Liver (tissue), 9 donors: ENCODE results near the gene TRERF1. TPM values are rescaled to one million over a fixed set of nuclear protein-coding genes. Genes with fewer than 3 reads are reported as not detected.

Source experiments
- DNase-seq: peaks from one replicate; pipeline ENCODE4 v3.0.0-alpha.2; 2017; ENCODE audit warnings: low spot score
- H3K27ac ChIP-seq, 2 donors: one replicate each; pipeline ENCODE4 v1.7.0; 2013; ENCODE audit warnings: inconsistent platforms in 2 of 2, low read length in 2 of 2, control low read depth in 1 of 2, low read depth in 1 of 2, mild to moderate bottlenecking in 1 of 2
- H3K27me3 ChIP-seq, 4 donors: one replicate each; pipeline versions ENCODE4 v1.6.1 to v1.7.0; 2013; ENCODE audit warnings: low read length in 3 of 4, inconsistent platforms in 1 of 4, mild to moderate bottlenecking in 1 of 4, moderate library complexity in 1 of 4; ENCODE audit not compliant: control insufficient read depth in 4 of 4, insufficient read depth in 4 of 4
- H3K36me3 ChIP-seq, 4 donors: one replicate each; pipeline versions ENCODE4 v1.6.1 to v1.7.0; 2013; ENCODE audit warnings: low read length in 3 of 4, mild to moderate bottlenecking in 3 of 4, low read depth in 1 of 4, moderate library complexity in 1 of 4; ENCODE audit not compliant: control insufficient read depth in 4 of 4, insufficient read depth in 3 of 4
- H3K4me1 ChIP-seq, 4 donors: one replicate each; pipeline versions ENCODE4 v1.6.1 to v1.7.0; 2013; ENCODE audit warnings: low read length in 3 of 4, mild to moderate bottlenecking in 3 of 4, moderate library complexity in 1 of 4; ENCODE audit not compliant: control insufficient read depth in 4 of 4, insufficient read depth in 4 of 4
- H3K4me3 ChIP-seq, 3 donors: one replicate each; pipeline versions ENCODE4 v1.6.1 to v1.7.0; 2013; ENCODE audit warnings: low read length in 3 of 3, control low read depth in 1 of 3, low read depth in 1 of 3, mild to moderate bottlenecking in 1 of 3
- H3K9ac ChIP-seq, 2 donors: one replicate each; pipeline ENCODE4 v1.7.0; 2013; ENCODE audit warnings: low read length in 2 of 2, mild to moderate bottlenecking in 2 of 2, moderate library complexity in 2 of 2, control low read depth in 1 of 2, low read depth in 1 of 2
- H3K9me3 ChIP-seq, 4 donors: one replicate each; pipeline versions ENCODE4 v1.6.1 to v1.7.0; 2013; ENCODE audit warnings: low read length in 3 of 4; ENCODE audit not compliant: control insufficient read depth in 4 of 4
- FOXA1 ChIP-seq: IDR thresholded peaks from 2 replicates; pipeline ENCODE4 v1.6.1; 2016; ENCODE audit warnings: antibody characterized with exemption
- FOXA2 ChIP-seq: IDR thresholded peaks from 2 replicates; pipeline ENCODE4 v1.6.1; 2016; ENCODE audit warnings: antibody characterized with exemption
- GABPA ChIP-seq, 2 donors: IDR thresholded peaks in 1 of 2; conservative IDR thresholded peaks in 1 of 2; 2 replicates each; pipeline ENCODE4 v1.6.1; 2016; ENCODE audit warnings: antibody characterized with exemption in 2 of 2, mild to moderate bottlenecking in 1 of 2, moderate library complexity in 1 of 2
- HNF4A ChIP-seq, 2 donors: conservative IDR thresholded peaks; 2 replicates each; pipeline ENCODE4 v1.6.1; 2016; ENCODE audit warnings: antibody characterized with exemption in 2 of 2, mild to moderate bottlenecking in 2 of 2
- HNF4G ChIP-seq: IDR thresholded peaks from 2 replicates; pipeline ENCODE4 v1.6.1; 2016; ENCODE audit warnings: antibody characterized with exemption
- JUND ChIP-seq, 2 donors: IDR thresholded peaks; 2 replicates each; pipeline ENCODE4 v1.6.1; 2016; ENCODE audit warnings: antibody characterized with exemption in 2 of 2
- NR2F2 ChIP-seq: IDR thresholded peaks from 2 replicates; pipeline ENCODE4 v1.6.1; 2016; ENCODE audit warnings: antibody characterized with exemption
- RAD21 ChIP-seq, 2 donors: IDR thresholded peaks; 2 replicates each; pipeline ENCODE4 v1.6.1; 2016; ENCODE audit warnings: antibody characterized with exemption in 2 of 2, mild to moderate bottlenecking in 2 of 2
- RXRA ChIP-seq, 2 donors: IDR thresholded peaks; 2 replicates each; pipeline ENCODE4 v1.6.1; 2017 to 2018; ENCODE audit warnings: antibody characterized with exemption in 2 of 2, mild to moderate bottlenecking in 1 of 2
- SP1 ChIP-seq: IDR thresholded peaks from 2 replicates; pipeline ENCODE4 v1.6.1; 2018; ENCODE audit warnings: antibody characterized with exemption, mild to moderate bottlenecking
- YY1 ChIP-seq: IDR thresholded peaks from 2 replicates; pipeline ENCODE4 v1.6.1; 2016; ENCODE audit warnings: antibody characterized with exemption, mild to moderate bottlenecking
- WGBS: extraction: QIAGEN DNeasy Blood & Tissue Kit; methylation state at CpG from one replicate; pipeline ENCODE4 v1.1.7; 2013; 5-methylcytosine and 5-hydroxymethylcytosine counted together
- polyA plus RNA-seq, 2 donors: library from polyadenylated mRNA; stranded (reverse) in 1 of 2; unstranded in 1 of 2; fragments of 200-250 nt in 1 of 2; fragments of >200 nt in 1 of 2; fragmentation: Nextera tagmentation in 1 of 2; extraction: Ambion mirVana in 1 of 2; gene quantifications; one replicate each; pipeline versions ENCODE4 v1.2.1 to v1.2.3, GENCODE V29; 2013 to 2015
- total RNA-seq, 2 donors: library from RNA; depleted of rRNA; stranded (reverse); fragments of >200 nt; gene quantifications; one replicate each; pipeline ENCODE4 v1.2.3, GENCODE V29; 2014
- TF ChIP-seq, protein P1 (sequence below): IDR thresholded peaks from 2 replicates; pipeline ENCODE4 v1.6.1; 2016; ENCODE audit warnings: antibody characterized with exemption
- TF ChIP-seq, protein P2 (sequence below): IDR thresholded peaks from 2 replicates; pipeline ENCODE4 v1.6.1; 2016; ENCODE audit warnings: antibody characterized with exemption
- TF ChIP-seq, protein P3 (sequence below): fragments of 150-350 bp; IDR thresholded peaks from 2 replicates; pipeline ENCODE4 v1.5.1; 2017; ENCODE audit warnings: improper control_type of control experiment, low read depth, low read length; ENCODE audit not compliant: missing input control
- donor health status: healthy.
- donor health status: healthy.
- donor health status: healthy.
- donor health status: healthy.
- donor health status: healthy.

Gene TRERF1
- total and polyA plus RNA-seq, 4 donors: 0.33 to 1.3 (median 0.68) TPM

DNA sequence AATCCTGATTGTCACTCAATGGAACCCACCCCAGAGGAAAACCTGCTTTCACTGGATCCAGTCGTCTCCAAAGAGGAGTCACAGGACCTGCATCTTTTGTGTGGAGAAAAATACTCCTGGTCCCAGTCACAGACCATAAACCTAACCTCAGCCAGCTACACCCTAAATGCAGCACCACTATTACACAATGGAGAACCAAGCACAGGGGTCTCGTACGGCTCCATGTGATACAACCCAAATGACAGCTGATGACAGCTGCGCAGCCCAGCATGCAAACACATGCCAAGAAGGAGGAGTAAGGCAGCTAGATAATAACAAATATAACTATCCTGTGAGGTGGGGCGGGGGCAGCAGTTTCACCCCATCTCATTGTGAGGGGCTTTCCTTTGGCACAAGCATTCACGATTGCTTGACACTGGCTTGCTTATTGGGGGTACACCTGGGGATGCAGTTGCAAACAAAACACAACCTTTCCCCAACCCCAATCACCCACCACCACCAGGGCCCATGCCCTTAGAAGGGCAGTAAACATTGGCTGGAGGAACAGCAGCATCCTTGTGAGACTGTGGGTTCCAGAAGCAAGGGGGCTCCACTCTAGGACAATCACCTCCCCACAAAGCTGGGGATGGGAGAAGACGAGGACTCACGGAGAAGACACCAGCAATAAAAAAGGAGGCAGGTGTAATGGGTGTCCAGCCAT lies 51.5 kb downstream of the TRERF1 start:
- H3K27me3 ChIP-seq: no peaks in the 10 kb centered on the region
- WGBS: 89% methylated on average over 8 of the region's 8 CpGs
- TF ChIP-seq GABPA (IDR thresholded peaks at IDR 0.05 in 1 of 2, conservative IDR thresholded peaks at IDR 0.05 in 1 of 2) (no peak), RAD21 (IDR thresholded peaks at IDR 0.05) (no peak), SP1 (no peak)
- TF ChIP-seq, protein P1, sequence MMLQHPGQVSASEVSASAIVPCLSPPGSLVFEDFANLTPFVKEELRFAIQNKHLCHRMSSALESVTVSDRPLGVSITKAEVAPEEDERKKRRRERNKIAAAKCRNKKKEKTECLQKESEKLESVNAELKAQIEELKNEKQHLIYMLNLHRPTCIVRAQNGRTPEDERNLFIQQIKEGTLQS: no peak
- TF ChIP-seq, protein P2, sequence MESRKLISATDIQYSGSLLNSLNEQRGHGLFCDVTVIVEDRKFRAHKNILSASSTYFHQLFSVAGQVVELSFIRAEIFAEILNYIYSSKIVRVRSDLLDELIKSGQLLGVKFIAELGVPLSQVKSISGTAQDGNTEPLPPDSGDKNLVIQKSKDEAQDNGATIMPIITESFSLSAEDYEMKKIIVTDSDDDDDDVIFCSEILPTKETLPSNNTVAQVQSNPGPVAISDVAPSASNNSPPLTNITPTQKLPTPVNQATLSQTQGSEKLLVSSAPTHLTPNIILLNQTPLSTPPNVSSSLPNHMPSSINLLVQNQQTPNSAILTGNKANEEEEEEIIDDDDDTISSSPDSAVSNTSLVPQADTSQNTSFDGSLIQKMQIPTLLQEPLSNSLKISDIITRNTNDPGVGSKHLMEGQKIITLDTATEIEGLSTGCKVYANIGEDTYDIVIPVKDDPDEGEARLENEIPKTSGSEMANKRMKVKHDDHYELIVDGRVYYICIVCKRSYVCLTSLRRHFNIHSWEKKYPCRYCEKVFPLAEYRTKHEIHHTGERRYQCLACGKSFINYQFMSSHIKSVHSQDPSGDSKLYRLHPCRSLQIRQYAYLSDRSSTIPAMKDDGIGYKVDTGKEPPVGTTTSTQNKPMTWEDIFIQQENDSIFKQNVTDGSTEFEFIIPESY: no peak
- H3K9me3 ChIP-seq: no peaks in the 10 kb centered on the region
- no peak overlapping the region for H3K9ac ChIP-seq
- H3K36me3 ChIP-seq: no peaks in the 10 kb centered on the region
- no peak overlapping the region for H3K27ac ChIP-seq
- no peak for DNase-seq
- H3K4me1 ChIP-seq: no peaks in the 10 kb centered on the region
- no peak overlapping the region for H3K4me3 ChIP-seq

DNA sequence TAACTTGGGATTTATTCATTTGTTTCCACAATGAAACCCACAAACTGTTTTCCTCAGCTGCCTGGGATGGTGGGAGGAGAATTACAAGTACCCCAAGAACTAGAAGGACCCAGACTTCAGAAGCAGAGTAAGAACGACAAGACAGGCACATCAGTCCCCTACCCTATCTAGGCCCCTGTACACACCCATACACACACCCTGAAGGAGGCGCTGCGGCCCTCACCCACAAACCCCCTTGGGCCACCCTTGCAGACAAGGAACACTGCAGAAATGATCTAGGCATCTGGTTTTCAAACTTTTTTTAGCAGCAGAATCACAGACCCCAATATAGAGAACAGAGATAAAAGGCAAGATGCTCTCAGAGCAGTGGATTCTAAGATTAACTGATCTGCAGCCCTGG lies 55.0 kb downstream of the TRERF1 start:
- no peak for DNase-seq
- no peaks in the 10 kb centered on the region for H3K27me3 ChIP-seq
- TF ChIP-seq SP1 (no peak), YY1 (no peak), HNF4G (no peak)
- TF ChIP-seq, protein P3, sequence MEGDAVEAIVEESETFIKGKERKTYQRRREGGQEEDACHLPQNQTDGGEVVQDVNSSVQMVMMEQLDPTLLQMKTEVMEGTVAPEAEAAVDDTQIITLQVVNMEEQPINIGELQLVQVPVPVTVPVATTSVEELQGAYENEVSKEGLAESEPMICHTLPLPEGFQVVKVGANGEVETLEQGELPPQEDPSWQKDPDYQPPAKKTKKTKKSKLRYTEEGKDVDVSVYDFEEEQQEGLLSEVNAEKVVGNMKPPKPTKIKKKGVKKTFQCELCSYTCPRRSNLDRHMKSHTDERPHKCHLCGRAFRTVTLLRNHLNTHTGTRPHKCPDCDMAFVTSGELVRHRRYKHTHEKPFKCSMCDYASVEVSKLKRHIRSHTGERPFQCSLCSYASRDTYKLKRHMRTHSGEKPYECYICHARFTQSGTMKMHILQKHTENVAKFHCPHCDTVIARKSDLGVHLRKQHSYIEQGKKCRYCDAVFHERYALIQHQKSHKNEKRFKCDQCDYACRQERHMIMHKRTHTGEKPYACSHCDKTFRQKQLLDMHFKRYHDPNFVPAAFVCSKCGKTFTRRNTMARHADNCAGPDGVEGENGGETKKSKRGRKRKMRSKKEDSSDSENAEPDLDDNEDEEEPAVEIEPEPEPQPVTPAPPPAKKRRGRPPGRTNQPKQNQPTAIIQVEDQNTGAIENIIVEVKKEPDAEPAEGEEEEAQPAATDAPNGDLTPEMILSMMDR: no peak
- H3K4me3 ChIP-seq: no peak overlapping the region
- H3K9ac ChIP-seq: no peak overlapping the region
- 85% methylated on average over 3 of the region's 3 CpGs for WGBS
- no peaks in the 10 kb centered on the region for H3K9me3 ChIP-seq
- H3K27ac ChIP-seq: no peak overlapping the region
- no peaks in the 10 kb centered on the region for H3K36me3 ChIP-seq
- no peaks in the 10 kb centered on the region for H3K4me1 ChIP-seq

DNA sequence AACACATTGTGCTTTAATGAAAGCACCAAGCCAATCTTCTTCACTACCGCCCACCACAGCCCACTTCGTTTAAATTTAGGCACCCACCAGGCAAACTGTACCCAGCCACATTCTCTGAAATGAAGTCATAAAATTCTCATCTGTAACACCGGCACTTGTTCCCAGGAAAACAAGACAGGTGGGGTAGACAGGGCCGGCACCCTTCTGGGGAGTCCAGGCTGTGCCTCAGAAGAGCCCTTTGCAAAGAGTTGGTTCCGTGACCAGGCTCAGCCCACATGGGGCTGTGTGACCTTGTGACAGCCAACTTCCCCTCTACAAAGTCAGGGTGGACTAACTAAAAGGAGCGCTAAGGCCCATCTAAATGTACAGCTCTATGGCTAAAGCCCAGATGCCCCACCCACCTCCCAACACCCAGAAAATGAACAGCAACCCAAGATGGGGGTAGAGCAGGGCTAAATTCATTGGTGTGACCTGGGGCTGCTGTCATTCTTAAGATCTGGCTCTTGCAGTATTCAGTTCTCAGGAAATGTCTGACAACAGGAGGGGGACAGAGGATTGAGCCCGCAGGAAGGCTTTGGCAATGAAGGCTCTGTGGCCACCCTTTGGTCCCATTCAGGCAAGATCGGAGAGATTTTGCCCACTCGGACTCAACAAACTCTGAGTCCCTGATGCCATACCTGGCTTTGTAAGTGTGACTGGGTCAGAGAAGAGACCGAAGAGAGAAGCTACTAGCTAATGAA lies 56.7 kb downstream of the TRERF1 start:
- DNase-seq: no peak
- no peak overlapping the region for H3K27ac ChIP-seq
- no peak overlapping the region for H3K9ac ChIP-seq
- TF ChIP-seq RXRA (IDR thresholded peaks at IDR 0.05): no peak
- TF ChIP-seq, protein P3: no peak
- TF ChIP-seq GABPA (IDR thresholded peaks at IDR 0.05 in 1 of 2, conservative IDR thresholded peaks at IDR 0.05 in 1 of 2): no peak
- no peak for TF ChIP-seq RAD21 (IDR thresholded peaks at IDR 0.05)
- no peak for TF ChIP-seq FOXA2
- no peak for TF ChIP-seq HNF4G
- no peak for TF ChIP-seq FOXA1
- no peak for TF ChIP-seq NR2F2
- TF ChIP-seq, protein P2: no peak
- TF ChIP-seq JUND (IDR thresholded peaks at IDR 0.05): no peak
- TF ChIP-seq HNF4A (conservative IDR thresholded peaks at IDR 0.05): no peak
- no peak for TF ChIP-seq SP1

More for the DNA sequence above, 56.7 kb downstream of the TRERF1 start:
- WGBS: 89% methylated on average over 10 of the region's 10 CpGs
- Histone ChIP-seq H3K36me3 (no peaks in the 10 kb centered on the region), H3K9me3 (no peaks in the 10 kb centered on the region), H3K4me3 (no peak overlapping the region), H3K4me1 (no peaks in the 10 kb centered on the region), H3K27me3 (no peaks in the 10 kb centered on the region)
